ENCODE measurements around the gene MICAL1.

DNA sequence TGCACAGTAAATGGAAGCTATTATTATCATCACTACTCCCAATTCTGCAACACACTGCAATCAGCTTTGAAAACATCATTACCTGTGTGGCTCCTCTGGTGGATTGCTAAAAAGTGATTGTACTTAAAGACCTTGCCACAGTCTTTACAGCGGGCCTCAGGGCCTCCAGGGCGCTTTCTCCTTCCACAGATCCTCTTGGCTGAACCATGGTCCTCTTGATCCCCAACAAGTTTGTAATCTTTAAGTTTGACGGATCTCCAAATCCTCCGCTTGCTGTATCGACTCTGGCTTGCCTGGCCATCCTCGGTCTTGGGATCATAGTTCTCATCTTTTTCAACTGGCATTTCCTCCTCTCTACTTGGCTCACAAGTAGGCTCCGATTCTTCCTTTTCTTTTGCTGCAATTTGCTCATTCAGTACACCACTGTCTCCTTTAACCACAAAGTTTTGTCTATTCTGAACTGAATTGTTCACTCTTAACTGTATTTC lies 25.5 kb upstream of the MICAL1 start:
- no peak for TF ChIP-seq EZH2phosphoT487 (IDR thresholded peaks at IDR 0.05; ENCODE audit: low read length)
- no peak for TF ChIP-seq EZH2 (optimal IDR thresholded peaks at IDR 0.05; ENCODE audit: low read depth, low read length)

Data from MM.1S (cell line).